HG03135 (cell line): ENCODE results near the gene PIK3R3.

Source experiments
- ATAC-seq: cut with Tn5 transposase; IDR thresholded peaks from one replicate; pipeline ENCODE4 v1.9.1; 2021; ENCODE audit warnings: mild to moderate bottlenecking, moderate library complexity; ENCODE audit not compliant: unreplicated experiment

PIK3R3 gene

DNA sequence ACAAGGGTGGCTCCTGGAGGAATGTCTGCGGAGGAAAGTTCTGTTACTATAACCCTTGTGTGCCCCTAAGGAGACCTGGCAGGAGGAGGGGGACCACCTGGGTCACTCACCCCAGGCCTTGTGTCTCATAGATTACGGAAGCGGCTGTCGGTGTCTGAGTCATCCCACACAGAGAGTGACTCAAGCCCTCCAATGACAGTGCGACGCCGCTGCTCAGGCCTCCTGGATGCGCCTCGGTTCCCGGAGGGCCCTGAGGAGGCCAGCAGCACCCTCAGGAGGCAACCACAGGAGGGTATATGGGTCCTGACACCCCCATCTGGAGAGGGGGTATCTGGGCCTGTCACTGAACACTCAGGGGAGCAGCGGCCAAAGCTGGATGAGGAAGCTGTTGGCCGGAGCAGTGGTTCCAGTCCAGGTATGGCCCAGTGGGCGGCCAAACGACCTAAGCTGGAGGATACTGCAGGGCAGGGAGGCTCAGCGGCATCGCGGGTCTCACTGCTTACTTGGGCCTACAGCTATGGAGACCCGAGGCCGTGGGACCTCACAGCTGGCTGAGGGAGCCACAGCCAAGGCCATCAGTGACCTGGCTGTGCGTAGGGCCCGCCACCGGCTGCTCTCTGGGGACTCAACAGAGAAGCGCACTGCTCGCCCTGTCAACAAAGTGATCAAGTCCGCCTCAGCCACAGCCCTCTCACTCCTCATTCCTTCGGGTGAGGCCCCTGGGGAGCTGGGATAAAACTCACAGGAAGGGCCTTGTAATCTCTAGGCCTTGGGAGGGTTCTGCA lies 101.4 kb downstream of the PIK3R3 start:
- ATAC-seq = no peak

DNA sequence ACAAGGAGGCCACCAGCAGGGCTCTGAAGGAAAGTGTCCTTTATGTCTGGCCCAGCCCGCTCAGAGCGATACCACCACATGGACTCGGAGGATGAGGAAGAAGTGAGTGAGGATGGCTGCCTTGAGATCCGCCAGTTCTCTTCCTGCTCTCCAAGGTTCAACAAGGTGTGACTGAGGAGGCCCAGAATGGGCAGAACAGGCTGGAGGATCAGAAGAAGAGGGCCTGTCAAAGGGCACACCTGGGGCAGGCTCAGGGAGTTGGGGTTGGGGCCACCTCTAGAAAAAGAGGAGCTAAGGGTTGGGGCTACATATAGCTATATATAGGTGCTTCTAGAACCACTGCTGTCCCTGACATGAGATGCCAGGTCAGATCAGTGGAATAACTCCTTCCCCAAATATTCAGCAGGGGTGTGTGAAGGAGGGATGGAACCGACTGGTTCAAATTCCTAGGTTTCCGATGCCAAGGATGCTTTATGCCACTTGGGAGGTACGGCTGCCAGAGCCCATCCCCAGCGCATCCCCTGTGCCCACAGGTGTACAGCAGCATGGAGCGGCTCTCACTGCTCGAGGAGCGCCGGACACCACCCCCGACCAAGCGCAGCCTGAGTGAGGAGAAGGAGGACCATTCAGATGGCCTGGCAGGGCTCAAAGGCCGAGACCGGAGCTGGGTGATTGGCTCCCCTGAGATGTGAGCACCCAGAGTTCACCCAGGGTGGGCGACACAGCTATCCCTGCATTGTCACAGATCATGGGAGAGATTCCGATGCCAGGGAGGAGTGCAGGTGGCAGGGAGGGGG lies 102.2 kb downstream of the PIK3R3 start:
- ATAC-seq = no peak

- ATAC-seq = no peak
These were observed 104.4 kb downstream of the PIK3R3 start for GRCh38 chr1:46027788-46028573.

DNA sequence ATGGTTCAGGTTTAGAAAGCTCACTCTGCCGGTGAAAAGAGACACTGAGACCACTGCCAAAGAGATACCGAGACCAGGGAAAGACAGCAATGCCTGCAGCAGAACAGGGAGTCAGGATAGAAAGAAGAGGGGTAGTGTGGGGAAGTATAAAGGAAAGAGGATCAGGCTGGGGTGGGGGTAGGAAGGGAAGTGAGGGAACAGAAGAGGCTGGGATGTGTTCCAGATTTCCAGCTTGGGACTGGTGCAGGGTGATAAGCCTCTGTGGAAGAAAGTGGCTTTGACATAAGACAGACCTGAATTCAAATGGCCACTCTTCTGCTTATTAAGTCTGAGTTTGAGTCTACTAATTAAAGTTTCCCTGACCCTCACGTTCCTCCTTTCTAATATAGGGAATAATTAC lies 105.9 kb downstream of the PIK3R3 start:
- ATAC-seq = no peak

DNA sequence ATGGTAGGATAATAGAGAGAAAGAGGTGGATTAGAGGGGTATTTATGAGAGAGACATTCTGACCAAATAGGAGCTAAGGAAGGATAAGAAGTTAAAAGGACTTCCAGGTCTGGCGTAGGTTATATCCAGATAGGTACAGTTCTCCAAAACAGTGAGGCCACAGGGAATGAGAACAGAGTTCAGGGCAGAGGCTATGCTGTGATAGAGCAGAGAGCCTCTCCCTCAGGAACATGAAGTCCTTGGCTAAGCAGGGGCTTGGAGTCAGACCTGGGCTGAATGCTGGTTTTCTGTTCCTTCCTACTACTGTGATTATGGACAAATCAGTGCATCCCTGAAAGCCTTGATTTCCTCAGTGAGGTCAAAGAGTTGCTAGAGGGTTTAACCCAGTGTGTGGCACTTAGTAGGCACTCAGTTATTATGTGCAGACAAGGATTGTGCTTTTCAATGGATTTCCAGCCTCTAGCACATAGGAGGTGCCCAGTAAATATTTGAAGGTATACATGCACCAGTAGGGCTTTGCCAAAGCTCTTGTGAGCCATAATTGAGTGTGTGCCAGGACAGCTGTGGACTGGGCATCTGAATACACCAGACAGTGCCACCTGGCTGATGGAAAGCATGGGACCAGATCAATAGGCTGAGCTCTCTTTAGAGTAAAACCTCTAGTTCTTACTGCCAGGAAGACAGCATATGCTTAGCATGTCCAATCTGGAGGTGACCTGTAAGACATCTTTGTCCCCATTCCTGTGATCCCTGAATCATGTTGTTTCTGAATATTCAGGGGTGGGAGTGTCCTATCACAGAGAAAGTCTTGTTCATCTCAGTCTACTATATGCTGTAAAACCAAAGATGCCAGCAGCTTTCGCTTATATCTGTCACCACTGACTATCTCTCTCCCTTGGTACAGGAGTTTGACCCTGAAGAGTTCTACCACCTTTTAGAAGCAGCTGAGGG lies 111.1 kb downstream of the PIK3R3 start:
- no peak for ATAC-seq

DNA sequence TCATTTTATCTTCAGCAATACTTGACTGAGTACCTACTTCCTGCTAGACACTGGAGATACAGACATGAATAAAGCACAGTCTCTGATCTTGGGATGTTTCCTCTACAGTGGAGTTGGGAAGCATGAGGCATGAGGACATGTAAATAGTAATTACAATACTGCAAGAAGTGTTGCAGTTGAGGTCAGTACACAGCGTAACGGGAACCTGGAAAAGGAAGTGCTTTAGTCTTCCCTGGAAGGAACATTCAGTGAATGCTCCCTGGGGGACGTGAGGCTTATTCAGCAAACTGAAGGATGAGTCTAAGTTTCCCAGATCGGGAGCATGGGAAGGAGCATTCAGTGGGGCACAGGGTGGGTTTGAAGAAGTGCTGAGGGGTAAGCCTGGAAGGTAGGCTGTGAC lies 112.4 kb downstream of the PIK3R3 start:
- no peak for ATAC-seq

- ATAC-seq = no peak
These were observed 113.1 kb downstream of the PIK3R3 start for GRCh38 chr1:46019348-46019747.

- ATAC-seq = no peak
These were observed 114.4 kb downstream of the PIK3R3 start for GRCh38 chr1:46017876-46018503.

- no peak for ATAC-seq
These were observed 118.8 kb downstream of the PIK3R3 start for GRCh38 chr1:46013581-46013980.

- no peak for ATAC-seq
These were observed 120.2 kb downstream of the PIK3R3 start for GRCh38 chr1:46012236-46012635.

DNA sequence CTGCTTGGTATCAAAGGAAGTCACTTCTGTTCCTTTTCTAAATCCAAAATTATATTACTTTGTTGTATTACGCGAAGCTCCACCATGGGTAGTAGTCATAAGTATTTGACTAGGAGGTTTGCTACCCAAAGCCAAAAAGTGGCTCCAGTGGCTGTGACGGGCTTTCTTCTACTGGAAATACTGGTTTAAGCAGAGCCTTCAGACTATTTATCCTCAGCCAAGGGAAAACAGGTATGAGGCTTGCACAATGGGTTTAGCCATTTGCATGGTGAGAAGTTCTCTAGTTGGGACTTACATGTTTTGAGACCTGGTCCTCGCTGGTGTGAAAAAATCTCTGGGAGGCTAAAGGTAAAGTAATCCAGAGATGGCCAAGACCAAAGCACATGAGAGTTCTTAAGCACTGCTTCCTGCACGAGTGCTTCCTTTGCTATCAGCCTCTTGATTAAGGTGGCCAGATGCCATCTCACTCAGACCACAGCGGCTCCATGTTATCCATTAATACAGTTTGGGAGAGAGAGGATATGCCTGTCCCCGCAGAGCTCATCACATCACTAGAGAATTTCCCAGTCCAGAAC lies 121.2 kb downstream of the PIK3R3 start:
- no peak for ATAC-seq

DNA sequence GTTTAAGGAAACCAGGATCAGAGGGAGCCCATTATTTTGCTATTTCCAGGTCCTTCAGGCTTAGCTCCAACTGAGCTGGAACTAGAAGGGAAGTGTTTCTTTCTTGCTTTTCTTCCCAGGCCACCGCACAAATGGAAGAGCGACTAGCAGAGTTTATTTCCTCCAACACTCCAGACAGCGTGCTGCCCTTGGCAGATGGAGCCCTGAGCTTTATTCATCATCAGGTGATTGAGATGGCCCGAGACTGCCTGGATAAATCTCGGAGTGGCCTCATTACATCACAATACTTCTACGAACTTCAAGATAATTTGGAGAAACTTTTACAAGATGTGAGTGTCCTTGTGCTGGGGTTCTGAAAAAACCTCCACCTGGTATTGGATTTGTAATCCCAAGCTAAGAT lies 121.8 kb downstream of the PIK3R3 start:
- ATAC-seq = no peak

DNA sequence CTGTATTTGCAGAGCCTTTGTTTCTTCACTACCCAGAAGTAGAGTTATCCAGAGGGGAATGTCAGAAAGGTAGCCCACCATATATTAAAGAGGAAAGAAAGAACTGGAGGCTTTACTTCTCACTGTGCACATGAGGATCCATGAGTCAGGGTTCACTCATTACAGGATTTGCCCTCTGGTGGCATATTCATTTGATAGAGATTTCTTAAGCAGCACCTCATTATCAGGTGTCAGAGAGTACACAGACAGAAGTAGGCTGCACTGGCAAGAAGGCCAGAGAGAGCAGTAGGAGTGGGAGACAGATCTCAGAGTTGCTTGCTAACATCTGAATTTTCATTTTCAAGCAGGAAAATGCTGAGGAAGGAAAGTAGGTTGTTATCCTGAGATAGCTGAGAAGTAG lies 123.8 kb downstream of the PIK3R3 start:
- no peak for ATAC-seq

DNA sequence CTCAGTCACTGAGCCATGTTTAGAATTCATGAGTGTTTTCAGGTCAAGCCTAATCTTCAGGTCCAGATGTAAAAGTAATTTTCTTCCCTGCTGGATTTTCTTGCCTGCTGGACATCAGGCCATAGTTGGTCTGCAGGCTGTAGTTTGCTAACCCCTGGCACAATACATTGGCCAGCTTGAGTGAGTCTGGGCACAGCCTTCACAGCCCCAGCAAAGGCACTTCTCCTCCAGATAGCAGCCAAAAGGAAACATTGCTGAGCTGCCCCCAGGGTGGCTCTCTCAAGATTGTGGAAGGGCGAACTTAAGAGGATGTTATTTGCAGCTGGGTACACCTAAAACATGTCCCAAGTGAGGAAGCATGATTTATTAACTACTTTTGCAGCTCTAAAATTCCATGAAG lies 126.8 kb downstream of the PIK3R3 start:
- no peak for ATAC-seq

- no peak for ATAC-seq
These were observed 127.9 kb downstream of the PIK3R3 start for GRCh38 chr1:46004492-46004891.

- ATAC-seq = no peak
These were observed 129.1 kb downstream of the PIK3R3 start for GRCh38 chr1:46003315-46003714.

DNA sequence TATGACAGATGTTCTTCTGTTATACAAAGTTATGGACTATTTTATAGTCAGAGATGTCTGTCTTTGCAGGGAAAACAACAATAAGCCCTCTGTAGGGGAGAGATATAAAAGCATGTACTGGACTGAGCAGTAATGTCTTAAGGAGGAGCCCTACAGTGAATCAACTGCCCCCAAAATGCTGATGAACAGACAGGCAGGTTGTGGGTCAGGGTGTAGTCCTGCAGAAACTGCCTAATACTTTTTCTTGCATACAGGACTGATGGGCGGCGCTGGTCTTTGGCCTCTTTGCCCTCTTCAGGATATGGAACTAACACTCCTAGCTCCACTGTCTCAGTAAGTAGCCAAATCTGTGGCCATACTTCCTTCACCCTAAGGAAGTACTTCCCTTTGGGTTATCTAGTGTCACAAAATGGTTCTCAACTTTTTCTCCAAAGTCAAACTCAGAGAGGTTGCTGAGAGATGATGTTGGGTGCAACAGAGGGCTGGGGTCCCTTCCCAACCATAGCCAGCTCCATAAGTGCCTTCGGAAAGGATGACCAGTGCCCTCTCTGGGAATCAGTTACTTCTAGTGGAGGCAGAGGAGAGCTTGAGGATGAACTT lies 129.8 kb downstream of the PIK3R3 start:
- no peak for ATAC-seq

- ATAC-seq = no peak
These were observed 131.2 kb downstream of the PIK3R3 start for GRCh38 chr1:46001081-46001785.

GRCh38 chr1:45999507-45999906 lies 132.9 kb downstream of the PIK3R3 start:
- ATAC-seq = no peak
